ENCODE data around the gene NBAS.

- TF ChIP-seq EZH2 (IDR thresholded peaks at IDR 0.05; ENCODE audit: insufficient read depth, poor library complexity, severe bottlenecking) (no peak), EZH2phosphoT487 (IDR thresholded peaks at IDR 0.05; ENCODE audit: insufficient read depth, low read depth) (no peak)
Measured at GRCh38 chr2:15198051-15198450, 363.1 kb downstream of the NBAS start.

Data from GM23248 (cell line).